Psoas muscle (tissue), 8 donors: ENCODE results near the gene KCNJ1. TPM values are rescaled to one million over a fixed set of nuclear protein-coding genes. Genes with fewer than 3 reads are reported as not detected.

ENCODE experiments used
- ATAC-seq, 4 donors: fragments of 200-7000 bp; cut with Tn5 transposase; one replicate each; pipeline ENCODE4 v1.9.1; 2020; ENCODE audit warnings: moderate library complexity in 3 of 4, mild to moderate bottlenecking in 2 of 4
- DNase-seq, 2 donors: peaks; one replicate each; pipeline ENCODE4 v3.0.0-alpha.2; 2020
- H3K27ac ChIP-seq: fragments of 200-600 bp; one replicate; pipeline ENCODE4 v1.8.0; 2022
- H3K27me3 ChIP-seq, 3 donors: fragments of 200-600 bp in 1 of 3; one replicate each; pipeline versions ENCODE4 v1.6.1 to v1.8.0; 2013 to 2022; ENCODE audit warnings: low read length in 2 of 3, mild to moderate bottlenecking in 2 of 3, moderate library complexity in 1 of 3; ENCODE audit not compliant: insufficient read depth in 3 of 3
- H3K36me3 ChIP-seq, 2 donors: fragments of 200-600 bp in 1 of 2; one replicate each; pipeline versions ENCODE4 v1.6.1 to v1.8.0; 2013 to 2022; ENCODE audit warnings: low read depth in 1 of 2, mild to moderate bottlenecking in 1 of 2, moderate library complexity in 1 of 2; ENCODE audit not compliant: insufficient read depth in 1 of 2
- H3K4me1 ChIP-seq: fragments of 200-600 bp; one replicate; pipeline ENCODE4 v1.8.0; 2022
- H3K4me3 ChIP-seq: fragments of 200-600 bp; one replicate; pipeline ENCODE4 v1.8.0; 2022; ENCODE audit warnings: mild to moderate bottlenecking
- H3K9me3 ChIP-seq: fragments of 200-600 bp; one replicate; pipeline ENCODE4 v1.8.0; 2022
- CTCF ChIP-seq: fragments of 200-600 bp; IDR thresholded peaks from one replicate; pipeline ENCODE4 v1.8.0; 2022; ENCODE audit warnings: antibody characterized with exemption
- WGBS, 3 donors: extraction: QIAGEN DNeasy Blood & Tissue Kit; methylation state at CpG; one replicate each; pipeline versions ENCODE4 v1.1.6 to v1.1.7; 2013; 5-methylcytosine and 5-hydroxymethylcytosine counted together
- intact Hi-C, 2 donors: fragments of 100-400 bp; cut with DNase I; formaldehyde crosslinking; loops; one replicate each; pipeline versions ENCODE4 v1.11.0 to v1.14.2; 2022
- polyA plus RNA-seq, 3 donors: library from polyadenylated mRNA; stranded (reverse); fragments of 200-250 nt; gene quantifications; one replicate each; pipeline ENCODE4 v1.2.3, GENCODE V29; 2013
- total RNA-seq, 4 donors: library from RNA; stranded (reverse); fragmentation: NEBNext Ultra II Directional in 2 of 4; extraction: Animal tissue kit (Norgen Biotek cat#: 25700) in 2 of 4; gene quantifications; one replicate each; pipeline versions ENCODE4 v1.2.1 to v1.2.4, GENCODE V29; 2021 to 2023
- donor health status: healthy with polysubstance abuse.
- donor health status: DM: no; HTN: no; CAD: no; lungs with moderate emphysema.
- donor health status: Bipolar disorder and iron deficiency.
- donor health status: healthy.
- donor health status: DM: yes; HTN: yes; CAD: no.
- donor health status: DM: no; HTN: no; CAD: no.
- donor health status: DM: no; HTN: no; CAD: no.
- donor health status: DM: yes; HTN: yes; CAD: no.

Gene KCNJ1
- total and polyA plus RNA-seq, 7 donors: not detected

GRCh38 chr11:128809128-128809527, 58.0 kb downstream of the KCNJ1 start:
- H3K36me3 ChIP-seq: peaks cover 0 to 21% of the 10 kb centered on the region in 2 donors
- ATAC-seq: no peak
- TF ChIP-seq CTCF: no peak

GRCh38 chr11:128807909-128808308, 59.2 kb downstream of the KCNJ1 start:
- Histone ChIP-seq H3K27me3 (no peaks in the 10 kb centered on the region), H3K27ac (no peak overlapping the region), H3K9me3 (no peaks in the 10 kb centered on the region), H3K36me3 (peaks cover 0 to 21% of the 10 kb centered on the region in 2 donors), H3K4me3 (no peak overlapping the region), H3K4me1 (no peaks in the 10 kb centered on the region)
- ATAC-seq (no peak), DNase-seq (no peak)
- no peak for TF ChIP-seq CTCF
- intact Hi-C loops: no loop called here

More at GRCh38 chr11:128809128-128809527, 58.0 kb downstream of the KCNJ1 start:
- Histone ChIP-seq H3K4me3 (no peak overlapping the region), H3K27ac (no peak overlapping the region), H3K9me3 (no peaks in the 10 kb centered on the region), H3K4me1 (no peaks in the 10 kb centered on the region), H3K27me3 (no peaks in the 10 kb centered on the region)
- WGBS, 3 donors: 62 to 86% (median 80%) methylated on average over 6 of the region's 6 CpGs
- DNase-seq: no peak
- intact Hi-C loops: no loop called here

- intact Hi-C loops: no loop called here
- H3K9me3 ChIP-seq: no peaks in the 10 kb centered on the region
- WGBS, 3 donors: 81% methylated on average over 8 of the region's 8 CpGs
- no peak overlapping the region for H3K4me3 ChIP-seq
- DNase-seq: no peak
- peaks cover 0 to 21% of the 10 kb centered on the region in 2 donors for H3K36me3 ChIP-seq
- no peak overlapping the region for H3K27ac ChIP-seq
- no peak for ATAC-seq
- H3K27me3 ChIP-seq: no peaks in the 10 kb centered on the region
- TF ChIP-seq CTCF: no peak
- H3K4me1 ChIP-seq: no peaks in the 10 kb centered on the region
Measured at GRCh38 chr11:128806506-128807261, 60.4 kb downstream of the KCNJ1 start.

- no peaks in the 10 kb centered on the region for H3K4me1 ChIP-seq
- intact Hi-C loops: no loop called here
- WGBS, 3 donors: 85 to 87% (median 86%) methylated on average over 5 of the region's 5 CpGs
- no peak overlapping the region for H3K27ac ChIP-seq
- no peak overlapping the region for H3K4me3 ChIP-seq
- no peak for DNase-seq
- peaks cover 0 to 15% of the 10 kb centered on the region in 2 donors for H3K36me3 ChIP-seq
- no peak for ATAC-seq
- no peak for TF ChIP-seq CTCF
- H3K27me3 ChIP-seq: no peaks in the 10 kb centered on the region
- H3K9me3 ChIP-seq: no peaks in the 10 kb centered on the region
Measured at GRCh38 chr11:128804481-128804880, 62.6 kb downstream of the KCNJ1 start.
